Gastroesophageal sphincter (tissue), 4 donors: ENCODE data around the gene PIK3C2G. TPM values are rescaled to one million over a fixed set of nuclear protein-coding genes. Genes with fewer than 3 reads are reported as not detected.

Experiments
- ATAC-seq: fragments of 150-250 bp; one replicate; pipeline ENCODE4 v1.9.1; 2016; ENCODE audit warnings: mild to moderate bottlenecking, moderate library complexity
- H3K27ac ChIP-seq, 4 donors: fragments of 200-600 bp; sonication (generic) in 3 of 4; 1 replicate in 3 of 4; 2 replicates in 1 of 4; pipeline ENCODE4 v1.5.1; 2016 to 2019
- H3K27me3 ChIP-seq: fragments of 200-600 bp; sonication (generic); one replicate; pipeline ENCODE4 v1.5.1; 2019
- H3K36me3 ChIP-seq, 2 donors: fragments of 200-600 bp; sonication (generic); one replicate each; pipeline ENCODE4 v1.5.1; 2019; ENCODE audit warnings: control low read depth in 1 of 2
- H3K4me1 ChIP-seq, 3 donors: fragments of 200-600 bp; sonication (generic); 1 replicate in 2 of 3; 2 replicates in 1 of 3; pipeline ENCODE4 v1.5.1; 2016 to 2019; ENCODE audit warnings: control low read depth in 2 of 3
- H3K4me3 ChIP-seq, 2 donors: fragments of 200-600 bp; sonication (generic); one replicate each; pipeline ENCODE4 v1.5.1; 2019; ENCODE audit warnings: mild to moderate bottlenecking in 1 of 2, moderate library complexity in 1 of 2
- H3K9me3 ChIP-seq, 3 donors: fragments of 200-600 bp; sonication (generic); one replicate each; pipeline ENCODE4 v1.5.1; 2017 to 2019; ENCODE audit warnings: control low read depth in 2 of 3
- EP300 ChIP-seq: sonication (generic); formaldehyde crosslinking; IDR thresholded peaks from one replicate; pipeline ENCODE4 v1.6.1; 2017; ENCODE audit warnings: antibody characterized with exemption, mild to moderate bottlenecking
- POLR2A ChIP-seq, 2 donors: fragments of 450-650 bp; IDR thresholded peaks; one replicate each; pipeline ENCODE4 v1.6.1; 2017; ENCODE audit warnings: antibody characterized with exemption in 2 of 2, mild to moderate bottlenecking in 2 of 2, moderate library complexity in 1 of 2
- POLR2AphosphoS5 ChIP-seq: sonication (generic); formaldehyde crosslinking; IDR thresholded peaks from one replicate; pipeline ENCODE4 v1.6.1; 2017; ENCODE audit warnings: antibody characterized with exemption
- whole genome bisulfite sequencing, 2 donors: methylation state at CpG; one replicate each; pipeline ENCODE4 v1.1.5; 2018; ENCODE audit warnings: low coverage in 1 of 2; 5-methylcytosine and 5-hydroxymethylcytosine counted together
- total RNA-seq, 4 donors: library from RNA; depleted of rRNA; stranded (reverse); fragments of >200 nt; gene quantifications; one replicate each; pipeline ENCODE4 v1.1.0, GENCODE V29; 2016
- TF ChIP-seq, protein P1 (sequence below), 4 experiments: fragments of 200-600 bp in 2 of 4; fragments of 450-650 bp in 2 of 4; sonication (generic) in 1 of 4; IDR thresholded peaks; one replicate each; pipeline ENCODE4 v1.5.1; 2017 to 2019; ENCODE audit warnings: antibody characterized with exemption in 4 of 4, mild to moderate bottlenecking in 2 of 4, moderate library complexity in 2 of 4

PIK3C2G gene
- total RNA-seq, 4 donors from 2014 or later = 0.40 to 0.79 (median 0.69) TPM; not detected in 1

DNA sequence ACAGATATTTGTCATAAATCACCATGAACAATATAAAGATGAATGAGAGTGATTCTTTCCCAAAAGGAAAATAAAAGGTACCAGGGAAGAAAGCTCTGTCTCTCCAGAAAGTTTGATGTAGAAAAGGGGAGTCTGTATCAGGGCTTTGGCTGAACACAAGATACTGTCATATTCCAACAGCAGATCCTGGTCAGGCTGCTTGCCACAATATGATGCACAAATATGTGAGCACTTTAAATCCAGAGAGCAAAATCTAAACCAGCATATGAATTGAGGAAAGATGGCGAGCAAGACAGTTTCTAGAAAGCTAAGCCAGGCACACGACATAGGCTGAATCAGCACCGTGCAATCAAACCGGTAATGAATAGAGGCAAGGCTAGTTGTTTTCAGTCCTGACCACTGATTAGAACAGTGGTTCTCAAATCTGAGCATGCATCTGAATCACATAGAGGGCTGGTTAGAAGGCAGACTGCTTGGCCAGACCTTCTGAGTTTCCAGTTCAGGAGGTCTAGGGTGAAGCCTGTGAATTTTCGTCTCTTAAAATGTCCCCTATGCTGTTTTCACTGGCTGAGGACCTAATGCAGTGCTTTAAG, 415.8 kb downstream of the PIK3C2G start:
- no peaks in the 10 kb centered on the region for H3K36me3 ChIP-seq
- 49 to 55% methylated on average over 4 to 5 of the region's 5 CpGs for WGBS, 2 donors
- H3K4me3 ChIP-seq = no peak overlapping the region
- H3K4me1 ChIP-seq = peaks cover 0 to 4% (median 0%) of the 10 kb centered on the region in 3 donors
- no peak overlapping the region for H3K27ac ChIP-seq
- TF ChIP-seq POLR2AphosphoS5 = no peak
- TF ChIP-seq POLR2A (IDR thresholded peaks at IDR 0.05) = no peak
- TF ChIP-seq EP300 = no peak
- TF ChIP-seq, protein P1, sequence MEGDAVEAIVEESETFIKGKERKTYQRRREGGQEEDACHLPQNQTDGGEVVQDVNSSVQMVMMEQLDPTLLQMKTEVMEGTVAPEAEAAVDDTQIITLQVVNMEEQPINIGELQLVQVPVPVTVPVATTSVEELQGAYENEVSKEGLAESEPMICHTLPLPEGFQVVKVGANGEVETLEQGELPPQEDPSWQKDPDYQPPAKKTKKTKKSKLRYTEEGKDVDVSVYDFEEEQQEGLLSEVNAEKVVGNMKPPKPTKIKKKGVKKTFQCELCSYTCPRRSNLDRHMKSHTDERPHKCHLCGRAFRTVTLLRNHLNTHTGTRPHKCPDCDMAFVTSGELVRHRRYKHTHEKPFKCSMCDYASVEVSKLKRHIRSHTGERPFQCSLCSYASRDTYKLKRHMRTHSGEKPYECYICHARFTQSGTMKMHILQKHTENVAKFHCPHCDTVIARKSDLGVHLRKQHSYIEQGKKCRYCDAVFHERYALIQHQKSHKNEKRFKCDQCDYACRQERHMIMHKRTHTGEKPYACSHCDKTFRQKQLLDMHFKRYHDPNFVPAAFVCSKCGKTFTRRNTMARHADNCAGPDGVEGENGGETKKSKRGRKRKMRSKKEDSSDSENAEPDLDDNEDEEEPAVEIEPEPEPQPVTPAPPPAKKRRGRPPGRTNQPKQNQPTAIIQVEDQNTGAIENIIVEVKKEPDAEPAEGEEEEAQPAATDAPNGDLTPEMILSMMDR (IDR thresholded peaks at IDR 0.05) = no peak
- no peaks in the 10 kb centered on the region for H3K9me3 ChIP-seq
- no peak for ATAC-seq
- H3K27me3 ChIP-seq = no peaks in the 10 kb centered on the region

DNA sequence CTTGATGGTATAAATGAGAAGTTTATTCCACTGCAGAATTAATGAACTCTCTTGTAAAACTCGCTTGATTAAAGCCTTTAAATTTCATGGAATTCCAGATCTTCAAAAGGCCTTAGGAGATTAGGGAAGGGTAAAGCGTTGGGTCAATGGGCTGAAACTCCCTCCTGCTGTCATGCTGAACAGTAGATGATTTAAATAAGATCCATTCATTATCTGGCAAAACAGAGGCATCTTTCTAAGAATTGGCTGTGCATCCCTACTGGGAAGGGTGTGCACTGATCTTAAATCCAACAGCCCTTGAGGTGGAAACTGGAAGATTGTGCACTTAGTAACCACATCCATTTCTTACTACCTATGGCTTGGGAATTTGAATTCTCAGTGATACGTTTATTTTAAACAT, 420.5 kb downstream of the PIK3C2G start:
- peaks cover 0 to 4% (median 0%) of the 10 kb centered on the region in 3 donors for H3K4me1 ChIP-seq
- no peak overlapping the region for H3K27ac ChIP-seq
- no peak for ATAC-seq
- WGBS, 2 donors = 83 to 89% methylated on average over 3 of the region's 3 CpGs
- H3K27me3 ChIP-seq = no peaks in the 10 kb centered on the region
- TF ChIP-seq POLR2A (IDR thresholded peaks at IDR 0.05) = no peak
- TF ChIP-seq POLR2AphosphoS5 = no peak
- TF ChIP-seq, protein P1 (IDR thresholded peaks at IDR 0.05) = no peak
- TF ChIP-seq EP300 = no peak
- no peaks in the 10 kb centered on the region for H3K36me3 ChIP-seq
- no peak overlapping the region for H3K4me3 ChIP-seq
- H3K9me3 ChIP-seq = no peaks in the 10 kb centered on the region

DNA sequence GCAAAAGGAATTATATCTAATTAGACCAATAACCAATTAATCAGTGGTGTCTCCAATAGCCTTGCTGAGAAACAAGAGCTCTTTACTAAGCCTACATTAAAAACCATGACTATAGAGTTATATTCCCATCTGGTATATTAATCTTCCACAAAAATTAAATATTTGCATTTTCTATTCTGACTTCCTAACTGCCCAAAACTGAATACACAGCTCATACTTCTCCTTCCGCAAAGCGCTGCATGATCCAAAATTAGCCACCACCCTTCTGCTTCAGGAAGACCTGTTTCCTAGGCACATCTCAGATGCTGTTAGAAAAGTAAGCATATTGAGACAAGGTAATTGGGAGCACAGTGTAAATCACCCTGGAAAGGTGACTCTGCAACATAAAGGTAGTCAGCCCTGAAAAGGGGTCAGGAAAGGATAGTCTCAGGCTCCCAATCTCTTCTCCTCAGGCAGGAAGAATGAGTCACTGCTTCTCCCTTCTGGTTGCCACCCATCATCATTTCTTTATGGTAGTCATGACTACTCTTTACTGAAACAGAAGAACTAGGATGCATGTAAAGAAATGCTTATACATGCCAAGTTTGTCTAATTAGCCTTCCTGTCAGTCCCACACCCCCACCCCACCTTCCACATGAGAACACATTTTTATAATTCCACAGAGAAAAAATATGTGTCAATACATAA, 422.2 kb downstream of the PIK3C2G start:
- ATAC-seq = no peak
- H3K27ac ChIP-seq = no peak overlapping the region
- H3K36me3 ChIP-seq = no peaks in the 10 kb centered on the region
- H3K9me3 ChIP-seq = no peaks in the 10 kb centered on the region
- no peak overlapping the region for H3K4me3 ChIP-seq
- no peaks in the 10 kb centered on the region for H3K27me3 ChIP-seq
- TF ChIP-seq EP300 (no peak), POLR2A (IDR thresholded peaks at IDR 0.05) (no peak), POLR2AphosphoS5 (no peak)
- TF ChIP-seq, protein P1 (IDR thresholded peaks at IDR 0.05) = no peak
- no peaks in the 10 kb centered on the region for H3K4me1 ChIP-seq
- WGBS, 2 donors = 80 to 84% methylated on average over 1 to 2 of the region's 2 CpGs

DNA sequence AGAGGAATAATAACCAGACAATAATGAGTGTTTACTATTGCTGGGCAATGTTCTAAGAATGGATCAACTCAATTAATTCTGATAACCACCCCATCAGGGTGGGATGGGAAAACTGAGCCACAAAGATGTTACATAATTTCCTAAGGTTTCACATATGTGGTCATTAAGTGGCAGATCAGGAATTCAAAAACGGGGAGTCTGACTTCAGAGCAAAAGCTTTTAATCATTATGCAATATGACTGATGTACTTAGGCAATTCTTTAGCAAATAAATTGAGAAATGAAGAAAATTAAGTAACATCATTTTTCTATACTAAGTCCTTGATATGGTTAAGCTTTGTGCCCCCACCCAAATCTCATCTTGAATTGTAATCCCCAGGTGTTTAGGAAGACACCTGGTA, 423.1 kb downstream of the PIK3C2G start:
- H3K36me3 ChIP-seq = no peaks in the 10 kb centered on the region
- 56 to 63% methylated on average over 1 of the region's 1 CpG for WGBS, 2 donors
- H3K9me3 ChIP-seq = no peaks in the 10 kb centered on the region
- no peak for ATAC-seq
- no peaks in the 10 kb centered on the region for H3K27me3 ChIP-seq
- H3K4me3 ChIP-seq = no peak overlapping the region
- TF ChIP-seq POLR2A (IDR thresholded peaks at IDR 0.05) = no peak
- TF ChIP-seq, protein P1 (IDR thresholded peaks at IDR 0.05) = no peak
- TF ChIP-seq POLR2AphosphoS5 = no peak
- no peak for TF ChIP-seq EP300
- no peak overlapping the region for H3K27ac ChIP-seq
- no peaks in the 10 kb centered on the region for H3K4me1 ChIP-seq

DNA sequence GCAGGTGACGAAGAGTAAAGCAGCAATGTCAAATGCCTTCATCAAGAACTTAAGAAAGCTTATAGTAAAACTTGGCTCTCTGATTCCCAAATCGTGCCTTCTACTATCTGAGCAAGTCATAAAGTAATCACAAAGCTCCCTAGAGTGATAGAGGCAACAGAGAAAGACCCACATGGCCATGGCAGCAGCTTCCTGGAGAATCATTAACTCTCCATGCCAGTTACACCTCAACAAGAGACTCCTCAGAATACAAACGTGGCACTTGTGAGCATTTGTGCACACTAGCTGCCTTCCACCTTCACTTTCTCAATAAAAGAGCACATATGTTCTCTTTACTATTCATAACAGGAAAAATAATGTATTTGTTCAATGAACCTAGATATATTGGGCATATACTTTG, 428.5 kb downstream of the PIK3C2G start:
- TF ChIP-seq, protein P1 (IDR thresholded peaks at IDR 0.05) = no peak
- no peak for TF ChIP-seq POLR2A (IDR thresholded peaks at IDR 0.05)
- TF ChIP-seq POLR2AphosphoS5 = no peak
- TF ChIP-seq EP300 = no peak
- no peak overlapping the region for H3K27ac ChIP-seq
- whole genome bisulfite sequencing, 2 donors = 79 to 92% methylated on average over 3 of the region's 3 CpGs
- H3K4me3 ChIP-seq = no peak overlapping the region
- H3K27me3 ChIP-seq = no peaks in the 10 kb centered on the region
- ATAC-seq = no peak
- H3K9me3 ChIP-seq = no peaks in the 10 kb centered on the region
- H3K36me3 ChIP-seq = no peaks in the 10 kb centered on the region
- no peaks in the 10 kb centered on the region for H3K4me1 ChIP-seq
